CD4-positive, alpha-beta T cell treated with Interleukin-21 for 1 hour (primary cell): ENCODE results near the gene KCNMA1.
A peak's percentile ranks its signal among the peaks of the same experiment; 100 is the strongest.

ENCODE experiments used
- DNase-seq: peaks from one replicate; pipeline ENCODE4 v3.0.0-alpha.2; 2020

KCNMA1 gene

DNA sequence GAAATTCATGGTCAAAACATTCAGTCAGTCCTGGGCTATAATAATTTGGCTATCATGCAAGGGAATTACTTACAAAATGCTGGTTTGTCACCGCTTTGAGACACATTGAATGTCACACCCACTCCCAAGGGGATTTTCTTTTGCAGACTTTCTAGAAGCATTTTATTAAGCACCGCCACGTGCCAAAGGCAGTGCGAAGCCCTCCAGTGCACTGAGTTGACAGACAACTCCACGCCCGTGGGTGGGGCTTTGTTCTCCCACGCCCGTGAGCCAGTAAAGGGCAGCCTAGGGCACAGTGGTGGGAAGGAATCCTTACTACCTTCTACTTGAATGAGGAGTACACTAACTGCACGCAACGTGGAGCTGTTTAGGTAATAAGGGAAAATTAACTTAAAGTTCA lies 515.8 kb downstream of the KCNMA1 start:
- no peak for DNase-seq

DNA sequence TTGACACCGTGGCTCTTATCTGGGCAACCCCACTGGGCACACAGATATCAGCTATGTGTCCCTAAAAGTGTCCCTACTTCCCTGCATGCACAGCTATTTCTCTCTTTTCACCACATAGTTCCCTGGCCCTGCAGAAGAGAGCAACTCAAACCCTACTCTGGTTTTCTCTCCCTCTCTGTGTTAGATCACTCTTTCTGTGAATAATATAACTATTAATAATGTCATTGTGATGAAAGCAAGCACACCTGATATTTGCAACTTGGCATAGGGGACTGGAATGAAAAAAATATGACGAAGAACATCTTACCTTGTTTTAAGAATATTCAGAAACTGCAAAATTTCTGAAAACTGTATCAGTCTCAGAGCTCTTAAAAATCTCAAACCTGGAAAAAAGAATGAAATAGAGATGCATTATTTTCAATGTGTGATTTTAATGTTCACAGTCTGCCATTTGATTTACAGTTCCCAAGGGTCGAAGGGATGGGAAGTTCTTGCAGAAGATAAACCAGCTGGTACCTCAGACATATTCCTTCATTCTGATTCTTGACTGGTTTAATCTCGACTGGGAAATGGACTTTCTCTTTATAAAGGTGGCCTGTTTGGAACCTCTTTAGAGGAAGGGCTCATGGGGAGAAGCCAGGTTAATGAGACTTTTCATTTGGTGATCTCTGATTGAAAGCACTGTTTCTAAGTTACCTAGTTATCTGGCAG lies 516.8 kb downstream of the KCNMA1 start:
- no peak for DNase-seq

DNA sequence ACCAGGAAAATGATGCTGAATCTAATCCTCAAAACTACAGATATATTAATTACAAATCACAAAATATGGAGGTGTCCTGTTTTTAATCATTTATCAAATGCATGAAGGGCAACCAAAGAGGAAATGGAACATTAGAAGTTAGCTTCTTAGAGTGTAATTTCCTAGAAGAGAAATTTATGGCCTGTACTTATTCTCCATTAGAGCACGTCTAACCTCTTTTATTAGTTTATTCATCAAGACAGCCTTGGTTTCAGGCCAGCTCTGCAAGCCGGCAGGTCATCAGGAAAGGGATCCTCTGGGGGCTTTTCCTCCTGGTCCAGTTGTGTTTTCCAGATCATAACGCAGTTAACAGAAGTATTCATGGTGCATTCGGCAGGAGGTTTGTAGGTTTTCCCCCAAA lies 517.6 kb downstream of the KCNMA1 start:
- DNase-seq, result no peak

DNA sequence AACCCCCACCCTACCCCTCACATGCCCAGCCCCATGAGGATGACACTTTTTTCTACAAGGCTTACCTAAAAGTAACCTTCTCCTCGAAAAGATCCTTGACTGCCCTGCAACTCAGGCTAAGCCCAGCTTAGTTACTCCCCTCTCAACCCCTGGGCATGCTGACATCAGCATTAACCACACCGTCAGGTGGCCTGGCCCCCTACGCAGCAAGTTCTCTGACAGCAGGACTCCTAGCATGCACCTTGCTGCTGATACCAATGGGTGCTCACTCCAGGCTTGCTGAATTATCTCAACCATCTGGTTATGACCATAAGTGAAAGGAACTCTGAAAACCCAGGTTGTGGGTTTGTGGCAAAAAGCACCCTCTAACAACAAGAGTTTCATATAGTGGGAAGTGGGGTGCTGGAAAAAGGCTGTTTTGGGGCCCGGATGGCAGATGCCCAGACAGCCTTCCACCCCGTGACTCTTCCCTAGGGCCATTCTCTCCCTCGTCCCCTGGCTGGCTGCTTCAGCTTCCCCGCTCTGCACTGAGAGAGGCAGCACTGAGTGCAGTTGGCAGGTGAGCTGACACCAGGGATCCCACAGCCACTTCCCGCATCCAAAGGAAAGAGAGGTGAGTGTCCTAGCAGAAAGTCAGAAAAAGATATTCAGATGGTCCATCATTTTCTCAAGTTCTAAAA lies 518.9 kb downstream of the KCNMA1 start:
- no peak for DNase-seq

DNA sequence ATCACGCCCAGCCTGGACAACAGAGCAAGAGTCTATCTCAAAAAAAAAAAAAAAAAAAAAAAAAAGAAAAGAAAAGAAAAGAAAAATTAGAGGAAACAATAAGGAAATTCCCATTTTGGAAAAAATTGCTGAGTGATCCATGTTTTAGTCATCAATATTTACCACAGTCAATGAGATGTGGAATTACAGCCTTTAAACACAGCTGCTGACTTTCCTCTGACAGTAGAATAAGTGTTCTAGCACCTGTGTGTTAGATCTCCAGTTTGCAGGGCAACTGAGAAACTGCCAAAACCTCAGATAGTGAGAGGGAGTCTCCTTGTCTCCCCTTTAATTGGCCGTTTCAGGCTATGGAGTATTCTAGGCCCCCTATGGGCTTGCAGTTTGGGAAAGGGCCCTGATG lies 520.1 kb downstream of the KCNMA1 start:
- no peak for DNase-seq

DNA sequence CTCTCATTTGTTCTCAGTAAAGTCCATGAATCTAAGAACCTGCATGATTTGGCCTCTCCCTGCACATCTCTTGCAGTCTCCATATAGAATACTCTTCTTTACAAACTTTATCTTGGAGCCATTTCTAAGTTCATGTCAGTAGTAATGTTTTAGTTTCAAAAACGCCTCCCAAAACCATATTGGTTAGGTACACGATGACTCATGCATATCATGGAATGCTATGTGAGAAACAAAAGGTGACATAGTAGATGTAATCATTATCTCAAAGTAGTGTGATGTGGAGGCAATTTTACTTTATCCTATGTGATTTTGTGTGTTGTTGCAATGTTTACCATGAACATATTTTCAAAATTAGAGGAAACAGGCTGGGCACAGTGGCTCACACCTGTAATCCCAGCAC lies 520.7 kb downstream of the KCNMA1 start:
- DNase-seq, result no peak

DNA sequence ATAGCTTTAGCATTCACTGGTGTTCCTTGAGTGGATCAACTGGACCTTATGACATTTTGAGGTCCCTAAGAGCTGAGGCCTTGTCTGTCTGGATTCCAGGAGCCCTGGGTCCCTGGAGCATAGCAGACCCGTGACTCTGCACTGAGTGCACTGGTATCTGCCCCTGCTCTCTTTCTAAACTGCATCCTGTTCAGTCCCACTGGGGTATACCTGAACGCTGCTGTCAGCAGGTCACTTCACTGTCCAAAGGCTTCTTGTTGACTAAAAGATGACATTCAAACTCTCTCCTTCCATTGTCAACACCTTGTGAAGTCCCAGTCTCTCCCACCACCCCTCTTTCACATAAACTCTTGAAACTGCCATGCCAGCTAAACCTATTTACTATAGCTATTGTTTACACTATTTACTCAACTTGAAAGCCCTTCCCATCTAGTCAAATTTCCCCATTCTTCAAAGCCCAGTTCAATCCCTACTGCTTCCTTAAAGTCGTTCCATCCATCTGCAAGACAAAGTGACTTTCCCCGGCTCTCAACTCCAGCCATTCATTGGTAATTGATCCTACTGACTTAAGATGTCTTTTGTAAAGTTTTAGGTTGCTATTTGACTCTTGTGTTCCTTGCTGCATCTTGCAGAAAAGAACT lies 523.3 kb downstream of the KCNMA1 start:
- no peak for DNase-seq

DNA sequence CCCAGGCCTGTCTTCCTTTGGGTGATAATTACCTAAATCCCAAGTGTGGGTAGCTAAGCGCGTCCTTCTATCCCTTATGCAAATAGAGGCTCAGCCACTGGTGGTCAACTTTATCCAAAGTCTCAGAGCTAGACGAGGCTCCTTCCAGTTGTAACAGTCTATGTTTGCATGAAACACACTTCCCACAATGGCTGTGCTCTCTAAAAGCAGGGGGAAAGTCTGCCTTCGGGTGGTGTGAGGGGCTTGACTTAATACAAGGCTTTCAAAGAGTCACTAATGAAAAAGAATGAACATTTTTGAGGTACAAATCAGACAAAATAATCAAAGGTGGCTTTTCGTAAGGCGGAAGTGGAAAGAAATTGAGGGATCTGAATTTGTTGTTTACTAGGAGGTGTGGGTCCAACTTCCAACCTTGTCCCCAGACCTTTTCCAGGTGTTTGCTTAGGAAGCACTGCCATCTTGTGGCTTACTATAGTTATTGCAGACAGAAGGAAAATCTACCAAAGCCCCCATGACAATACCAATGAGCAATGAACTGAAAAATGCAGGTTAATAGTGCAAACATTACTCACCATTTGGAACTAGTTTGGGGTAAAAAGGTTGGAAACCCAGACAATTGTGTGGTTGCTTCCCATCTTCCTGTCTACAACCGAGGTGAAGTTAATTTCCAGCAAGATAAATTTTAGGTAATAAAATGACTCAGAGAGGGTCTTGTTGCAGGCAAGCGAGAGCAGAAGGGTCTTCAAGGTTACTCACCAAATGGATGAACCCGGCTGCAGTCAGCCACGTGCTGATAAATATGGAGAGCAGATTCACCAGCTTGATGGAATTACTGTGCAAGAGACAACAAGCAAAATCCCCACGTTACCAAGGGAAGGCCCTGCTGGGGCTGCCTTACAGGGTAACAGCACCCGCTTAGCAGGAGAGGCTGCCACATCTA lies 525.7 kb downstream of the KCNMA1 start:
- DNase-seq, result peak; percentile 14

DNA sequence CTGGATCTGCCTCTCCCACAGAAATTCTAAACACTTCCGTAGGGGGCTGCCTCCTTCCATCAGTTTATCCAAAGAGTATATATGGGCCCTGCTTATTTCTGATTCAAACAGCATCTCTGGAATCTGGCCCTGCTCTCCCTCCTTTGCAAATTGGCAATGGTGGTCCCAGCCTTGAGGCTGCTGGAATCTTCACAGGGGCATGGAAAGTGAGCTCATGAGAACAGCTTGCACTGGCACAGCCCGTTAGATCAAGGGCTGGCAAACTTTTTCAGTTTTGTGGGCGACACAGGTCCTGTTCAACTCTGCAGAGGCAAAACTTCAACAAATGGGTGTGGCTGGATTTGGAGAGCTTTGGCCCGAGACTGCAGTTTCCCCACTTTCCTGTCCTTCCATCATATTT lies 526.9 kb downstream of the KCNMA1 start:
- no peak for DNase-seq

DNA sequence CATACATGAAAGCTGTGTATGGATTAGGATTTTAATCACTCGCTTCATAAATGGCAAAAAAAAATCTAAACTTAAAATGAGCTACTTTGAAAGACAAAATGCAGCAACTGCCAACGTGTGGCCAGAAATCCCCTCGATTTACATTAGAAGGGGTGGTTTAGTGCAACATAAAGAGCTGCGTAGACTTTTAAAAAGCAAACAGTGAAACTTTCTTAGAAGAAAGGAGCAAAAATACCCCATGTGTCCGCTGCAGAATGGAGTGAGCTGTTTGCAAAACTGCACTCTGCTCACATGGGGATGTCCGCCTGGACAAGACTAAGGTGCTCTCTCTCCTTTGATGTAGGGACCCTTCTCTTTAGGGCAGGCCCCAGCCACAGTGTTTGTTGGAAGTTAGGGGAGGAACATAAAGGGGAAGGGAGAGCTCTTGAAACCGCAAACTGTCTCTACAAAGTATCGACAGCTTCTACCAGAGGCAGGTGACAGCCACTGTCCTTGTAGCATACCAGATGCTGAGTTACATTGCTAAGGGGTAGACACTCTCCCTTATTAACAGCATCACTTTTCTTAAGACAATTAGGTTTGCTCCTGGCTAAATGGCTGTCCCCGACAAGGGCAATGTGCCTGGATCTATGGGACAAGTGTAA lies 528.1 kb downstream of the KCNMA1 start:
- no peak for DNase-seq

DNA sequence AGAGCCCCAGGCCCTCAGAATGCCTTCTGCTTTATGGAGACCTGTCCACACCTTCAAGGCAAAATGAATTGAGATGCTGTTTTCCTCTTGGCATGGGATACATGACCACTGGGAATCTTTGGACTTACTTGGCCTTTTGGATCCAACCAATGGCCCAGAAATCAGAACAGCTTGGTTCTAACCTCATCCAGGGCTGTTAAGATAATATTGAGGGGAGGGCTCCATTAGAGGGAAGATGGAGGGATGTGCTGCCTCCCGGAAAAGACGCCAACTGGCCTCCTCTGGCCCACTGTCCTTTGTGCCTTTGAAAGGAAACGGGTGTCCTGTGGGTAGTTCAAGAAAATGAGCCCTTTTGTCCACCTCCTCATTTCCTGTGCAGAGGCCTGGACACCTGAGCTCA lies 530.9 kb downstream of the KCNMA1 start:
- no peak for DNase-seq

DNA sequence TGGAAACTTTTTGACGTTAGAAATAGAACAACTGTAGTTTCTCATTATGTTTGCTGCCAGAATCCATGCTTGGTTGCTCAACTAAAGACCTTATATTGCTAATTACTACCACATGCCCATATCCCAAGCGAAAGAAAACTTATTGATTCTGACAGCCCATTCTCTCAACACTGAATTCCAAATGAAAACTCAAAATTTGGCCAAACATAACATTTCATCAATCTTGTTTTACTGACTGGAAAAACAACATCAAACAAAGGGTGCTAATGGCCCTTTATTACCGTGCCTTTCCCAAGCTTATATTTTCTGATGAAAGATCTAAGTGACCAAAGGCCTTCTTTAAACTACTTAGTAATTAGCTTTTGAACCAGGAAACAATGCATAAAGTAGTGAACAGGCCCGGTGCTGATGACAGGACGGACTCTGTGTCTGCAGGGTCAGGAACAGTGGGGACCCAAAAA lies 531.8 kb downstream of the KCNMA1 start:
- no peak for DNase-seq

DNA sequence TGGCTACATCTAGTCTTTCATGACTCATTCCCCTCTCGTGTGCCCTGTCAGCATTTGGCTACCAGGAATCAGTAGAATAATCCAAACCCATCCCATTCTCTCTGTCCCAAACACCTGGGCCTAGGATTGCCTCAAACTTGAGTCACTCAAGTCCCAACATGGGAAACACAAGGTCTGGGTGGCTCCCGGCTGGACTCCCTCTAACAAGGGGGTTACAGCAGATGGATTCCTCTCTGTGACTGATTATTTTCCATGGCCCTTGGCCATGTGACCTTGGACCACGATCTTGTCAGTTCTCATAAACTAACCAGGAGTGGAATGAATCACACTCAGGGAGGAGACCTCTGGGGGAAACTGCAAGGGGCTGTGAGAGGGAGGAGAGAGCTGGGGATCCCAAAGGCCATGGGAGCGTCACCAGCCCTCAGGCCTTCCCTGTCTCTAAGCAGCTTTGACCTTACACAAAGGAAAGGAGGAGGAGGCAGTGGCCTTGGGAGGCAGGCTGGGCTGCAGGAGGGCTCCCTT lies 533.1 kb downstream of the KCNMA1 start:
- DNase-seq, result no peak

DNA sequence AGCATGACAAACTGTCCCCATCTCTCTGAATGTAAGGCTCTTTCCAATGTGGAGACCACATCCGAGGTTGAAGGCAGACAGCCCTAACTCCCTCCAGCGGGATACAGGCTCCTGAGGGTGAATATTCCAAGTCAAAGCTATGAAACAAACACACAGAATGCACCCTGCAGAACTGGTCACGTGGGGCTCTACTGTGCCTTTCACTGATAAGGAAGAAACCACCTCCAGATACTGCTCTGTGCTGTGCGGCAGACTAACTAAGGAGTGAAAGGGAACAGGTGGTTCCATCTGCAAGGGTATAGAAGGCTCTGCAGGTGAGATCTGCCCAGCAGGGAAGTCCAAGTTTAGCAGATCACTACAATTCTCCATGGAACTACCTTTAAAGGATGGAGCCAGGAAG lies 534.4 kb downstream of the KCNMA1 start:
- no peak for DNase-seq

DNA sequence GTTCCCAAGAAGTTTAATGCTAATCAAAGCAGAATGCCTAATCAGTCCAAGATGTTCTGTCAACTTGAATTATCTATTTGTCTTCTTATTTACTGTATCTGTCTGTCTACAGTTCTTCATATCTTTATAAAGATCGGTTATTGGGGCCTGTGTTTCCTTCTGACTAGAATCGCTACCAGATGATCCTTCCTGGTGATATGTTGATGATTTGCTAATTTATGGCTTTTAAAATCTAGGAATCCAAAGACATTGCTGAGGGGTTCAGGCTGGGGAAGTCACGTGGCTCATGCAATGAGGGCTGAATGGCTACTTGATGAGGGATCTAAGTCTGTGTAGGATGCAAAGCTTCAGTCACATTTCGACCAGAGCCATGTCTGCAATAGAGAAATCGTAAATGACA lies 536.3 kb downstream of the KCNMA1 start:
- no peak for DNase-seq

DNA sequence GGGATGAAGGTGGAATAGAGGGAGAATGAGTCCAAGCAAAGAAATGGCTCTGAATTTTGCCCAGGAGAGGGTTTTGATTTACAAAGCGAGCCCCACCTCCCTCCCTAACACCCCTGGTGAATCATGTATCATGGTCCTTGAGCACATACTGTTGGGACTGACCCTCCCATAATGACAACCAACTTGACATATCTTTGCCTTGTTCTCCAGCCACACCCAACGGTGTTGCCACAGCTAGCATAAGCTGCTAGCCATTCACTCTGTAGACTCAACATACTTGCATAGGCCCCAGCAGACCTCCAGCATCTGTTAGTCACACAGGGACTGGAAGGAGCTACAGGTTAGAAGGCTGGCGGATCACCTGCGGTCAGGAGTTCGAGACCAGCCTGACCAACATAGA lies 538.5 kb downstream of the KCNMA1 start:
- no peak for DNase-seq

DNA sequence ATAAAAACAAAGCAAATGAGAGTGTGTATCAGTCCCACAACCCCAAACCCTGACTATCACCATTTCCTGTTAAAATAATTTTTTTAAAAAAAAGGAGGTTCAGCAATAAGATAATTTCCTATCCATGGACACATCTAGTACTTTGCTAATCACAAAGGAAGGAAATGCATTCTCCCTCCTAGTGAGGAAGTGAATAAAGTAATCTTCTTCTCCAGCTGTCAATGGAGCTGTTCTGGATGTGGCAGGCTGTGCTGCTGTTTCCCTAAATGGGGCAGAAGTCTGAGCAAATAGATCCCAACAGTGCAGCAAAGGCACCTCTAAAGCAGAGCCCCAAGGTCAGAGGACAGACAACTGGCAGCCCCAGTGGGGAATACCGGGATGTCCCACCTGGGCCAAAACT lies 540.0 kb downstream of the KCNMA1 start:
- DNase-seq, result no peak

DNA sequence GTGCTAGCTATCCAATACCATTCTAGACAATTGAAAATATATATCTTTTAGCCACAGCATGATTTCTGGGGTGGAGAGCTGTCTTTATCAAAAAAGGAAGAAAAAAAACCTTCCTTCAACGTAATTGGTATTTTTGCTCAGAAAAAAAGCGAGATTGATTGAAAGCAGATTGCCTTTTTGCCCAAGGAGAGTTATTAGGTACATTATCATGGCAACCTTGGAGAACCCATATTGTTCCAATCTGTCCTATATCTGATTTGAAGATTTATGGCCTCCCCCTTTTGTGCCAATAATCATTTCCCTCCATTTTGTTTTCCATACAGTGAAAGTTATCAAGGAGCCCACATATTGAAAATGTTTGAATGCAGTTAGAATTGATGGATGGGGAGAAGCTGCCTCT lies 544.5 kb downstream of the KCNMA1 start:
- no peak for DNase-seq

DNA sequence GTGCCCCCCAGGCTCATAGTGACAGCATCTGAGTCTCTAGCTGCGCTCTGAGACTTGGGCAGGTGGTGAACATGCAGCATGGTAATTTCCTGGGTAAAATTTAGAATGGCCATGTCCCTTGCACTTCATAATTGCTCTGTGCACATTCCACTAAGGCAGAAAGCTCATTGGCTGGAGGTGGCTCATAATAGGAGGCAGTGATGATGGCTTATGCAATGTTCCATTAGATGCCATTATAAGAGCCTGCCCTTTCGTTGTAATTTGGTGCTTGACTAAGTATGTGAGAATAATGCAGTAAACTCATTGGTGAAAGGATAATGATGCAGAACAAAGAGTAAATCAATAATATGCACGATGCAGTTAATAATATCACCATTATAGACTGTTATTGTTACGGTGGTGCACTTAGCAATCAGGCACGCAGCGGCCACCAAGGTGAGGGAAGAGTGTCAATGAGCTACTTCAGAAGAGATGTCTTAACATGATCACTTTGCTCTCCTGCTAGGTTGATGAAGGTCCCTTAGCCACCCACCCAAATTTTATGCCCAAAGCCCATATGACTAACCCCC lies 545.9 kb downstream of the KCNMA1 start:
- no peak for DNase-seq

DNA sequence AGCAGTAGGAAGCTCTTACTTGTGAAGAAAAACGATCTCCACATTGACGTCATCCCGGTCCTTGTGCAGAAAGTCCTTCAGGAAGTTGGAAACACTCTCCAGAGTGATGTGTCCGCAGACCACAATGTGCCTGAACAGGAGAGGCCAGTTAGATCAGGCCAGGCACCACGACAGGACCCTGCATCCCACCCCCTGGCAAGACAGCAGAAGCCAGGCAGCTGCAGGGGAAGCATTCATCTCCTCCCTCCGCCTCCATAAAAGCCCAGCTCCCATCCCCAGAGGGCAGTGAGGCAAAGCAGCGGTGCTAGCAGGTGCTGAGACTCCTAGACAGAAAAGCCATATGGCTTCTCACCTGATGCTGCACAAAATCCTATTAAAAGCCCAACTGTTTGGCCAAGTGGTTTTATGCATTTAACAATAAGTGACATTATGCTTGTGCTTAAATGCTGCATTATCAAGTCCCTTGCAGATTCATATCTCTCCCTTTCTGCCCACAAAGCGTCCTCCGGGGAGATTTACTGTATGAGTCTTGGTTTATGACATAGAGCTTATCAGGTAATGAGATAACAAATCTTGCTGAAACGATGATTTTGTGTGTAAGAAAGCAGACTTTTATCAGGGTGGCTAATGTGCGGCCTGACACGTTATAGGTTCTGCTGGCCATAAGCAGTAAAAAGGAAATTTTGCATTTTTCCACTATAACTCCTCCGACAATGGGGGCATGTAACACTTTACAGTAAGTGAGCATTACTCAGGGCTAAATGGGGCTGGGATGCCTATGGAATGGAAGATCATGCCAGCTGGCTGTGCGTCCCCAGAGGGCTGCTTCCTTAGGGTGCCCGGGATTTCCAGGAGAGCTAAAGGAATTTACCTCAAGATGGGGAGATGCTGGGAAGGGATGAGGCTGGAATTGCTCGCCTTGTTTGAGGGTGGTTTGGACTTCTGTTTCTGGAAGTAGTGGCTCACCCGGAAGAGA lies 546.9 kb downstream of the KCNMA1 start:
- DNase-seq, result no peak

DNA sequence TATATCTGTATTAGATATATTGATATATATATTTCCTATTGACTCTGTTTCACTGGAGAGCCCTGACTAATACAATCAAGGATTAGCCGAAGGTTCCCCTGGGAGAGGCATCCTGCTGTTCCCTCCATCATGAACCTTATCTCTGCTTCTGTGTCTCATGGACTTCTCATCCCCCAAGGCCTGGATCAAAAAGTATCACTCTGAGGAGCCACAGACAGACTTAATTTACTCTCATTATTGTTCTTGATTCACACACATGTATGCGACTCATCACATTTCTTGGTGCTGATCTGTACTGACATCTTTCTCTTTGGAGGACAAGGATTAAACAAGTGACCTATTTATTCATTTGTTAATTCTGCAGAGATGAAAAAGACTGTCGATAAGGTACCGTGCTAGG lies 550.2 kb downstream of the KCNMA1 start:
- DNase-seq, result no peak
